CD4-positive, alpha-beta T cell treated with Interleukin-10 for 1 hour (primary cell): ENCODE measurements around the gene RSRC2.
"Not testable (repeated sequence)": the region's sequence is repeated elsewhere in the genome, so short reads cannot be mapped to it uniquely, and the experiment has no call there.

Experiments
- DNase-seq: peaks from one replicate; pipeline ENCODE4 v3.0.0-alpha.2; 2020

The RSRC2 gene

GRCh38 chr12:122483969-122484368, 42.8 kb downstream of the RSRC2 start:
- DNase-seq = no peak

GRCh38 chr12:122481861-122482260, 44.9 kb downstream of the RSRC2 start:
- no peak for DNase-seq

- no peak for DNase-seq
Observed at GRCh38 chr12:122480753-122481152, 46.0 kb downstream of the RSRC2 start.

GRCh38 chr12:122474324-122474716, 52.4 kb downstream of the RSRC2 start:
- DNase-seq = no peak

GRCh38 chr12:122473543-122474323, 53.0 kb downstream of the RSRC2 start:
- no peak for DNase-seq

- DNase-seq = peak; percentile 76
Observed at GRCh38 chr12:122471324-122472226, 55.2 kb downstream of the RSRC2 start.

GRCh38 chr12:122470576-122470975, 56.2 kb downstream of the RSRC2 start:
- DNase-seq = not testable (repeated sequence)

GRCh38 chr12:122469856-122470255, 56.9 kb downstream of the RSRC2 start:
- DNase-seq = not testable (repeated sequence)

GRCh38 chr12:122467983-122468382, 58.8 kb downstream of the RSRC2 start:
- DNase-seq = no peak

GRCh38 chr12:122464317-122465042, 62.3 kb downstream of the RSRC2 start:
- not testable (repeated sequence) for DNase-seq

GRCh38 chr12:122460641-122461040, 66.1 kb downstream of the RSRC2 start:
- no peak for DNase-seq

- no peak for DNase-seq
Observed at GRCh38 chr12:122460061-122460460, 66.7 kb downstream of the RSRC2 start.

- DNase-seq = no peak
Observed at GRCh38 chr12:122459211-122459610, 67.5 kb downstream of the RSRC2 start.

- DNase-seq = no peak
Observed at GRCh38 chr12:122458105-122459035, 68.4 kb downstream of the RSRC2 start.

GRCh38 chr12:122457627-122458026, 69.1 kb downstream of the RSRC2 start:
- DNase-seq = no peak

GRCh38 chr12:122454739-122455138, 72.0 kb downstream of the RSRC2 start:
- DNase-seq = no peak

- DNase-seq = no peak
Observed at GRCh38 chr12:122454250-122454721, 72.5 kb downstream of the RSRC2 start.
